Thyroid gland (tissue), 4 donors: ENCODE data around the gene ACOX3.

Experiments used
- CTCF ChIP-seq, 6 experiments: fragments of 200-600 bp in 3 of 6; fragments of 450-650 bp in 3 of 6; sonication (generic) in 3 of 6; IDR thresholded peaks; one replicate each; pipeline ENCODE4 v1.5.1; 2016 to 2019; ENCODE audit warnings: antibody characterized with exemption in 6 of 6, mild to moderate bottlenecking in 2 of 6, inconsistent platforms in 1 of 6, moderate library complexity in 1 of 6
- POLR2A ChIP-seq, 2 donors: fragments of 450-650 bp; IDR thresholded peaks; one replicate each; pipeline ENCODE4 v1.6.1; 2017; ENCODE audit warnings: antibody characterized with exemption in 2 of 2, mild to moderate bottlenecking in 2 of 2, moderate library complexity in 1 of 2

DNA sequence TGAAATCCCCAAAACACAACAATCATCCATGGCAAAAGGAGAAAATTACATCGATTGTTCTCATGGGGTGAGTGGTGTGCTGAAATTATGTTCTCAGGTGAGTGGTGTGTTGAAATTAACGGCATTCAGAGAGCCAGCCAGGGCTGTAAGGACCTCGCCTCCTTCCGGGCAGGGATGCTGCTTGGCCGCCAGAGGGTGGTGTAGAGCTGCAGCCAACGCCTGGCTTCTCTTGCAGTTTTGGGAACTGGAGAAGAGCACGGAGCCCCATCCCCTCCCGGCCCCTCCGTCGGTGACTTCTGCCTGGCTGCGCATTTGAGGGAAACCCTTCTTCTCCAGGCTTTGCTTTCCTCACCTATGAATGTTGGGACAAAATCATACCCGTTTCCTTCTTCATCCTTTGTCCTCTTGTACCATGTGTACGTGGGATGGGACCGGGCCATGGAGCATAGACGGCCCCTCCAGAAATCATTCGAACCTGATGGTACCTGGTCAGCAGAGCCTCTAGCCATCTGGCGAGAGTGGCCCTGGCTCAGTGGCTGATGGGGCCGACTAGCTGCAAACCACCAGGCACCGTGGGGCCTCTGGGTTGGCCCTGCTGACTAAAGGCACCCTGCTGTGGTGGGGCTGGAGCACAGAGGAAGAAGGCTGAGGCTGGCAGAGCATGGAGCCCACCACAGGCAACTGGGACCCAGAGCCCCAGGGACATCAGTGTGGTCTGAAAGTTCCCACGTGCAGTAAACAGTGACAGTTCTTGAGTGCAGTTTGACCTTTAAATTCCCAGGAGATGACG is 28.4 kb upstream of the ACOX3 start:
- TF ChIP-seq CTCF (IDR thresholded peaks at IDR 0.05) (peak; percentile 67 to 97 (median 86)), POLR2A (IDR thresholded peaks at IDR 0.05) (no peak)
